Measurements from ENCODE around the gene ZSWIM1. TPM values are rescaled to one million over a fixed set of nuclear protein-coding genes. Genes with fewer than 3 reads are reported as not detected.

ZSWIM1 gene
- total RNA-seq, 1 experiment from 2014 or later: 13.4 TPM

GRCh38 chr20:45897289-45897688, 16.3 kb downstream of the ZSWIM1 start:
- TF ChIP-seq CTCF (IDR thresholded peaks at IDR 0.05): no peak
- no peak for TF ChIP-seq POLR2AphosphoS5 (IDR thresholded peaks at IDR 0.05; ENCODE audit: low read depth, low read length)
- no peak for TF ChIP-seq REST (IDR thresholded peaks at IDR 0.05; ENCODE audit: insufficient read depth in 1 of 2, low read depth in 2 of 2, low read length in 1 of 2)
- no peak for TF ChIP-seq TCF7L2 (IDR thresholded peaks at IDR 0.05; ENCODE audit: low read depth, low read length)
- no peak for TF ChIP-seq SIN3A (IDR thresholded peaks at IDR 0.05; ENCODE audit: borderline replicate concordance, insufficient read depth, low read depth, low read length)
- Histone ChIP-seq H3K27me3 (ENCODE audit: control insufficient read depth, insufficient read depth, low read length) (no peaks in the 10 kb centered on the region), H3K4me3 (ENCODE audit: low read depth in 2 of 2, low read length in 2 of 2) (no peak overlapping the region), H3K4me1 (ENCODE audit: control insufficient read depth, insufficient read depth, low read length) (peaks cover 3% of the 10 kb centered on the region), H3K9me3 (ENCODE audit: control insufficient read depth, insufficient read depth, low read depth, low read length) (no peaks in the 10 kb centered on the region), H3K36me3 (ENCODE audit: control insufficient read depth, insufficient read depth, low read length) (peaks cover 3% of the 10 kb centered on the region; the same call in 1 of the 2 replicates), H3K27ac (ENCODE audit: low read length) (no peak overlapping the region)
- ChIA-PET CTCF (no interaction called here), POLR2A (no interaction called here)
- no TSS peak for BruUV-seq (replicated peaks)
- in situ Hi-C loops (cut with HindIII; ENCODE audit: low pct_unique_long_range_greater_than_20kb, low sequenced_read_pairs): no loop called here
- intact Hi-C loops (cut with micrococcal nuclease; ENCODE audit: unreplicated experiment): no loop called here
- ATAC-seq (no peak), DNase-seq (ENCODE audit: low read depth, low spot score) (no peak)

- no peak overlapping the region for H3K27ac ChIP-seq (ENCODE audit: low read length)
- ChIA-PET CTCF (no interaction called here), POLR2A (no interaction called here)
- H3K4me1 ChIP-seq (ENCODE audit: control insufficient read depth, insufficient read depth, low read length): no peaks in the 10 kb centered on the region; the same call in 1 of the 2 replicates
- intact Hi-C loops (cut with micrococcal nuclease; ENCODE audit: unreplicated experiment): no loop called here
- ATAC-seq: no peak
- no TSS peak for BruUV-seq (replicated peaks)
- DNase-seq (ENCODE audit: low read depth, low spot score): no peak
- no peaks in the 10 kb centered on the region for H3K27me3 ChIP-seq (ENCODE audit: control insufficient read depth, insufficient read depth, low read length)
- TF ChIP-seq TCF7L2 (IDR thresholded peaks at IDR 0.05; ENCODE audit: low read depth, low read length) (no peak), SIN3A (IDR thresholded peaks at IDR 0.05; ENCODE audit: borderline replicate concordance, insufficient read depth, low read depth, low read length) (no peak), POLR2AphosphoS5 (IDR thresholded peaks at IDR 0.05; ENCODE audit: low read depth, low read length) (no peak), CTCF (IDR thresholded peaks at IDR 0.05) (no peak), REST (IDR thresholded peaks at IDR 0.05; ENCODE audit: insufficient read depth in 1 of 2, low read depth in 2 of 2, low read length in 1 of 2) (no peak)
- H3K4me3 ChIP-seq (ENCODE audit: low read depth in 2 of 2, low read length in 2 of 2): no peak overlapping the region
- peaks cover under 1% of the 10 kb centered on the region; the same call in 1 of the 2 replicates for H3K36me3 ChIP-seq (ENCODE audit: control insufficient read depth, insufficient read depth, low read length)
- H3K9me3 ChIP-seq (ENCODE audit: control insufficient read depth, insufficient read depth, low read depth, low read length): no peaks in the 10 kb centered on the region
- in situ Hi-C loops (cut with HindIII; ENCODE audit: low pct_unique_long_range_greater_than_20kb, low sequenced_read_pairs): no loop called here
These were observed 16.7 kb downstream of the ZSWIM1 start for GRCh38 chr20:45897692-45898091.

Measured in Panc1 (cell line).